ENCODE results near the gene UFSP1.
"Not testable (repeated sequence)": the region's sequence is repeated elsewhere in the genome, so short reads cannot be mapped to it uniquely, and the experiment has no call there.

Gene UFSP1

DNA sequence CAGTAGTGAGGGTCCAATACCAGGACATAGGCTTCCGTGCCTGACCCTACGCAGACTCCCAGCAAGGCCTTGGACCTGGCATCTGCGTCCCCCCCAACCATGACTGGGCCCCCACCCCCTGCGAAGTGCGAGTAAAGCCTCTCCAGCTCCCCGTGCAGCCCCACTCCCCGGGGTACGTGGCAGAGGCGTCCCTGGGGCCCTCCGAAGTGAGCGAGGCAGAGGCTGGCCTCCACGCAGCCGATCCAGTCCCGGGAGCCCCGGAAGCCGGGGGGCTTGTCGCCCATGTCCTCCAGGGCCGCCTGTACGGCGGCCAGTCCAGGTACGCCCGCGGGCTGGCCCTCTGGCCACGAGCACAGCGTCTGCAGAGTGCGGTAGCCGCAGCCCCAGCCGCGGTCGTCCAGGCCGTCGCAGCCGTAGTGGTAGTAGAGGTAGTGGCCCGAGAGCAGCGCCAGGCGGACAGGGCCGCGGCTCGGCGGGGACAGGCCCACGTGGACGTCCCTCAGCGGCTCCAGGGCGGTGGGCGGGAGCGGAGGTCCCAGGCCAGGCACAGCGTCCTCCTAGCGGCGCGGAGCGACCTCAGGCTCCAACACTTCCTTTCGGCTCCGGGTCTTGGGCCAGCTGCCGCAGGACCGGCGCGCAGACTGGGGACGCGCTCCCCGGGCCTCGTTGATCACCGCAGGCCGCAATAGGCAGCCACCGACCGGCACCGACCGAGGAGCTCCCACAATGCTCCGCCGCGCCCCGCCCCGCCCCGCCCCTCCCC is at the start of gene UFSP1:
UFSP1 (minus strand) TSS at position 728 of the 763 bp plus-strand sequence; CDS start at position 284, 444 bp downstream.
- no peak for DNase-seq (ENCODE audit: low read depth)
- TF ChIP-seq POLR2A (IDR thresholded peaks at IDR 0.05; ENCODE audit: extremely low read depth, insufficient read length): no peak
- TF ChIP-seq MYC (IDR thresholded peaks at IDR 0.05; ENCODE audit: low read depth, low read length): peak; percentile 83
- TF ChIP-seq, protein P1, sequence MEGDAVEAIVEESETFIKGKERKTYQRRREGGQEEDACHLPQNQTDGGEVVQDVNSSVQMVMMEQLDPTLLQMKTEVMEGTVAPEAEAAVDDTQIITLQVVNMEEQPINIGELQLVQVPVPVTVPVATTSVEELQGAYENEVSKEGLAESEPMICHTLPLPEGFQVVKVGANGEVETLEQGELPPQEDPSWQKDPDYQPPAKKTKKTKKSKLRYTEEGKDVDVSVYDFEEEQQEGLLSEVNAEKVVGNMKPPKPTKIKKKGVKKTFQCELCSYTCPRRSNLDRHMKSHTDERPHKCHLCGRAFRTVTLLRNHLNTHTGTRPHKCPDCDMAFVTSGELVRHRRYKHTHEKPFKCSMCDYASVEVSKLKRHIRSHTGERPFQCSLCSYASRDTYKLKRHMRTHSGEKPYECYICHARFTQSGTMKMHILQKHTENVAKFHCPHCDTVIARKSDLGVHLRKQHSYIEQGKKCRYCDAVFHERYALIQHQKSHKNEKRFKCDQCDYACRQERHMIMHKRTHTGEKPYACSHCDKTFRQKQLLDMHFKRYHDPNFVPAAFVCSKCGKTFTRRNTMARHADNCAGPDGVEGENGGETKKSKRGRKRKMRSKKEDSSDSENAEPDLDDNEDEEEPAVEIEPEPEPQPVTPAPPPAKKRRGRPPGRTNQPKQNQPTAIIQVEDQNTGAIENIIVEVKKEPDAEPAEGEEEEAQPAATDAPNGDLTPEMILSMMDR (IDR thresholded peaks at IDR 0.05; ENCODE audit: low read depth, low read length): no peak
- TF ChIP-seq, protein P2, sequence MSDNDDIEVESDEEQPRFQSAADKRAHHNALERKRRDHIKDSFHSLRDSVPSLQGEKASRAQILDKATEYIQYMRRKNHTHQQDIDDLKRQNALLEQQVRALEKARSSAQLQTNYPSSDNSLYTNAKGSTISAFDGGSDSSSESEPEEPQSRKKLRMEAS (IDR thresholded peaks at IDR 0.05; ENCODE audit: low read depth, low read length): peak; percentile 95
- H3K4me3 ChIP-seq (ENCODE audit: low read depth, low read length): peak within 1 kb of the TSS; percentile 92

DNA sequence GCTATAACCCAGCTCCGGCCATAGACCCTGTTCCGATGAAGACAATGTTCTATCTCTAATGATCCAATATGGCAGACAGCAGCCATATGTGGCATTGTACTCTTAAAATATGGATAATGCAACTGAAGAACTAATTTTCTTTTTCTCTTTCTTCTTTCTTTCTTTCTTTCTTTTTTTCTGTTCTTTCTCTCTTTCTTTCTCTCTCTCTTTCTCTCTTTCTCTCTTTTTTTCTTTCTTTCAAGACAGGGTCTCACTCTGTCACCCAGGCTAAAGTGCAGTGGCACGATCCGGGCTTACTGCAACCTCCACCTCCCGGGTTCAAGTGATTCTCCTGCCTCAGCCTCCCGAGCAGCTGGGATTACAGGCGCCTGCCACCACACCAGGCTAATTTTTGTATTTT is 46.7 kb upstream of the UFSP1 start:
- DNase-seq (ENCODE audit: low read depth): not testable (repeated sequence)

DNA sequence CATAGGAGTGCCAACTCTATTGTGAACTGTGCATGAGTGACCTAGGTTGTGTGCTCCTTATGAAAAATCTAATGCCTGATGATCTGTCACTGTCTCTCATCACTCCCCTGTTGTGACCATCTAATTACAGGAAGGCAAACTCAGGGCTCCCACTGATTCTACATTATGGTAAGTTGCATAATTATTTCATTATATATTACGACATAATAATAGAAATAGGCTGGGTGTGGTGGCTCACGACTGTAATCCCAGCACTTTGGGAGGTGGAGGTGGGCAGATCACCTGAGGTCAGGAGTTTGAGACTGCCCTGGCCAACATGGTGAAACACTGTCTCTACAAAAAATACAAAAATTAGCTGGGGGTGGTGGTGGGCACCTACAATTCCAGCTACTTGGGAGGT is 45.9 kb upstream of the UFSP1 start:
- not testable (repeated sequence) for H3K4me3 ChIP-seq (ENCODE audit: low read depth, low read length); DNase-seq (ENCODE audit: low read depth)

More for the DNA sequence above, 46.7 kb upstream of the UFSP1 start:
- not testable (repeated sequence) for H3K4me3 ChIP-seq (ENCODE audit: low read depth, low read length)

DNA sequence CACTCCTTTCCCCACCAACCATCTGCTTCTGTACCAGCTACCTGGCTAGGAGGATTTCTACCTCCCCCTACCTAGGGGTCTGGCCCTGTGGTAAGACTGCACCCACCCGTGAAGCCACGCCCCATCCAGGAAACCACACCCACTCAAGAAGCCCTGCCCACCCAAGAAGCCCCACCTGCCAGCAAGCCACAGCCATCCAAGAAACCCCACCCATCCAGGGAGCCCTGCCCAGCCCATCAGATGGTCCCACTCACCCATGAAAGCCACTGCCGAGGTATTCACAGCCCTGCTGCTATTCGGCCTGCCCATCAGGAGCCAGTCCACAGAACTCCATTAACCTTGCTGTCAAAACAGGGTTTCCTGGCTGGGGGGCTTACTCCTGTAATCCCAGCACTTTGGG is 44.2 kb upstream of the UFSP1 start:
- H3K4me3 ChIP-seq (ENCODE audit: low read depth, low read length): no peak overlapping the region
- TF ChIP-seq POLR2A (IDR thresholded peaks at IDR 0.05; ENCODE audit: extremely low read depth, insufficient read length) (no peak), MYC (IDR thresholded peaks at IDR 0.05; ENCODE audit: low read depth, low read length) (no peak)
- TF ChIP-seq, protein P1 (IDR thresholded peaks at IDR 0.05; ENCODE audit: low read depth, low read length): no peak
- TF ChIP-seq, protein P2 (IDR thresholded peaks at IDR 0.05; ENCODE audit: low read depth, low read length): no peak
- no peak for DNase-seq (ENCODE audit: low read depth)

DNA sequence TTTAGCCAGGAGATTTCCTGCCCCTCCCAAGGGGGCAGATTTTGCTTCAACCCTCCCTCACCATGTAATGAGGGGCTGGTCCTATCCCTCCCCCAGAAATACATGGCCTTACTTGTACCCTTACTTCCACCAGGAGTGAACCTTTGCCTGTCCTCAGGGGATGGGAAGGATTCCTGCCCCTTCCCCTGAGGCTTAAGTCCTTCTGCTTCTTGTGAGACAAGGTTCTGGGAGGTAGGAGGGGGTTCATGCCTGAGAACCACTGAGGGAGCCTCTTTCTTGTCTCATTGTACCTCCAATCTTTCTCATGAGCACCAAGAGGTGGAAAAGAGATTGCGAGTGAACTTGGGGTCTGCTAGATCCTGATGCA is 40.3 kb upstream of the UFSP1 start:
- no peak for DNase-seq (ENCODE audit: low read depth)
- TF ChIP-seq, protein P2 (IDR thresholded peaks at IDR 0.05; ENCODE audit: low read depth, low read length): no peak
- TF ChIP-seq, protein P1 (IDR thresholded peaks at IDR 0.05; ENCODE audit: low read depth, low read length): no peak
- TF ChIP-seq POLR2A (IDR thresholded peaks at IDR 0.05; ENCODE audit: extremely low read depth, insufficient read length): no peak
- TF ChIP-seq MYC (IDR thresholded peaks at IDR 0.05; ENCODE audit: low read depth, low read length): no peak
- H3K4me3 ChIP-seq (ENCODE audit: low read depth, low read length): no peak overlapping the region

DNA sequence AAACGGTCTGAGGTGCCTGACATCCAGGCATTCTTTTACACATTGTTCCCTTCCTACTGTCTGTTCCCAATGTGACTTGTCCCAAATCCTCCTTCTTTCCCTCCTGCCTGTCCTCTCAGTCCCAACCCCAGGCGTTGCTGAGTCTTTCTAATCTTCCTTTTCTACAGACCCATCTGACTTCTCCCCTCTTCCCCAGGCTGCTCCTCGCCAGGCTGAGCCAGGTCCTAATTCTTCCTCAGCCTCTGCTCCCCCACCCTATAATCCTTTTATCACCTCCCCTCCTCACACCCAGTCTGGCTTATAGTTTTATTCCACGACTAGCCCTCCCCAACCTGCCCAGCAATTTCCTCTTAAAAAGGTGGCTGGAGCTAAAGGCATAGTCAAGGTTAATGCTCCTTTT is 34.1 kb upstream of the UFSP1 start:
- H3K4me3 ChIP-seq (ENCODE audit: low read depth, low read length); DNase-seq (ENCODE audit: low read depth): not testable (repeated sequence)

DNA sequence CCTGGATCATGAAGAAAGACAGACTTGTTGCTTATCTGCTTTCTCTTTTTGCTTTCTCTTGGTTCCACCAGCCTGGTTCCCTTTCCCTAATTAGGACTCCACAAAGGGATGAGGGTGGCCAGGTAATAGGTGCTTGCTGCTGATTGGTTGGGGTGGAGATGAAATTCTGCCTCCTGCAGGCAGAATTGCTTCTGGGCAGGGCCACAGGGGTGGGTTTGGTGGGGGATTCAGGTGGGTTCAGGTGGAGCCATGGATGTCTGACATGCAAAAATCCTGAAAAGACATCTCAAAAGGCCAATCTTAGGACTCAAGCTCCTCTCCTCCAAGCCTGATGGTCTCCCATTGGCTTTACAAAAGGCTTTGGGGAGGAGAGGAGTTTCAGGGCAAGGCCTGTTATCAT is 31.5 kb upstream of the UFSP1 start:
- H3K4me3 ChIP-seq (ENCODE audit: low read depth, low read length): no peak overlapping the region
- TF ChIP-seq, protein P2 (IDR thresholded peaks at IDR 0.05; ENCODE audit: low read depth, low read length): no peak
- TF ChIP-seq MYC (IDR thresholded peaks at IDR 0.05; ENCODE audit: low read depth, low read length) (no peak), POLR2A (IDR thresholded peaks at IDR 0.05; ENCODE audit: extremely low read depth, insufficient read length) (no peak)
- TF ChIP-seq, protein P1 (IDR thresholded peaks at IDR 0.05; ENCODE audit: low read depth, low read length): no peak
- no peak for DNase-seq (ENCODE audit: low read depth)

DNA sequence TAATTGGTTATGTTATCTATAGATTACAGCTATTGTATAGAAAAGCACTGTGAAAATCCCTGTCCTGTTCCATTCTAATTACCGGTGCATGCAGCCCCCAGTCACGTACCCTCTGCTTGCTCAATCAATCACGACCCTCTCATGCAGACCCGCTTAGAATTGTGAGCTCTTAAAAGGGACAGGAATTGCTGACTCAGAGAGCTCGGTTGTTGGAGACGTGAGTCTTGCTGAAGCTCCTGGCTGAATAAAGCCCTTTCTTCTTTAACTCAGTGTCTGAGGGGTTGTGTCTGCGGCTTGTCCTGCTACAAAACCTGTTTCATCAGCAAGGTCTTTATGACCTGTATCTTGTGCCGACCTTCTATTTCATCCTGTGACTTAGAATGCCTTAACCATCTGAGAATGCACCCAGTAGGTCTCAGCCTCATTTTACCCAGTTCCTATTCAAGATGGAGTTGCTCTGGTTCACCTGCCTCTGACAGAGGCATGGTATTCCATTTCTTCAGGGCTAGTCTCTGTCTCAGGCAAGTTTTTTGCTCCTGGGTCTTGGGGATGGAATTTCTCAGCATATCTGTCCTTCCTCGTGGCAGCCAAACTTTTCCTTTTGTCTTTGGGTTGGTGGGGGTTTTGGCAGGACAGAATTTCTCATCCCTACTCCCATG is 30.4 kb upstream of the UFSP1 start:
- H3K4me3 ChIP-seq (ENCODE audit: low read depth, low read length); DNase-seq (ENCODE audit: low read depth): not testable (repeated sequence)

DNA sequence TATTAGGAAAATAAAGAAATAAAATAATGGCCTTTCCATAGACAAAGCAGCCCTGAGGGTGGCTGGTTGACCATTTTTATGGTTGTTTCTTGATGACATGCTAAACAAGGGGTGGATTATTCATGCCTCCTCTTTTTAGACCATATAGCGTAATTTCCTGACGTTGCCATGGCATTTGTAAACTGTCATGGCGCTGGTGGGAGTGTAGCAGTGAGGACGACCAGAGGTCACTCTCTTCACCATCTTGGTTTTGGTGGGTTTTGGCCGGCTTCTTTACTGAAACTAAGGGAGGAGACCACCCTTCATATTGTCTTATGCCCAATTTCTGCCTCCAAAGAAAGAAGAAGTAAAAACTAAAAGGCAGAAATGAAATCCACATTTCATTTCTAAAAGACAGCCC is 29.8 kb upstream of the UFSP1 start:
- not testable (repeated sequence) for DNase-seq (ENCODE audit: low read depth); H3K4me3 ChIP-seq (ENCODE audit: low read depth, low read length)
